GM12878 (cell line): ENCODE data around the gene PAIP2.

Experiments used
- CHD1 ChIP-seq: IDR thresholded peaks from 2 replicates; pipeline ENCODE4 v1.6.1; 2012; ENCODE audit warnings: low read depth, low read length, improper control_type of control experiment
- JUND ChIP-seq: IDR thresholded peaks from 2 replicates; pipeline ENCODE4 v1.6.1; 2012; ENCODE audit warnings: low read depth, mild to moderate bottlenecking, low read length, improper control_type of control experiment, moderate library complexity
- PAX8 ChIP-seq: fragments of 450-650 bp; IDR thresholded peaks from 2 replicates; pipeline ENCODE4 v1.6.1; 2017; ENCODE audit warnings: mild to moderate bottlenecking, moderate library complexity
- TAF1 ChIP-seq: IDR thresholded peaks from 2 replicates; pipeline ENCODE4 v1.6.1; 2011; ENCODE audit warnings: mild to moderate bottlenecking, low read depth, low read length, borderline replicate concordance
- TF ChIP-seq, protein P1 (sequence below): fragments of 150-350 bp; IDR thresholded peaks from 2 replicates; pipeline ENCODE4 v1.6.1; 2014; ENCODE audit warnings: mild to moderate bottlenecking, low read depth, low read length

DNA sequence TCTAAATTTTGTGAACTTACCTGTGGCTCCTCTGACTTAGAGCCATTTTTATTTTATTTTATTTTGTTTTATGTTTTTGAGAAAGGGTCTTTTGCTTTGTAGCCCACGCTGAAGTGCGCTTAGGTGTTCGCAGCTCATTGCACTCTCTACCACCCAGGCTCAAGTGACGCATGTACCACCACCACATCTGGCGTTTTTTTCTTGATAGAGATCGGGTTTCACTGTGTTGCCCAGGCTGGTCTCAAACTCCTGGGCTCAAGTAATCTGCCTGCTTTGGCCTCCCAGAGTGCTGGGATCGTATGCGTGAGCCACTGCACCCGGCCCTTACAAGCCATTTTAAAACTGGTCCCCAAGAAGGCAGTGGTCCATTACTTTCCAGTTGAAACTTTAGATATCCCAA lies 29.6 kb upstream of the PAIP2 start:
- TF ChIP-seq TAF1 (no peak), PAX8 (no peak), JUND (no peak), CHD1 (no peak)
- TF ChIP-seq, protein P1, sequence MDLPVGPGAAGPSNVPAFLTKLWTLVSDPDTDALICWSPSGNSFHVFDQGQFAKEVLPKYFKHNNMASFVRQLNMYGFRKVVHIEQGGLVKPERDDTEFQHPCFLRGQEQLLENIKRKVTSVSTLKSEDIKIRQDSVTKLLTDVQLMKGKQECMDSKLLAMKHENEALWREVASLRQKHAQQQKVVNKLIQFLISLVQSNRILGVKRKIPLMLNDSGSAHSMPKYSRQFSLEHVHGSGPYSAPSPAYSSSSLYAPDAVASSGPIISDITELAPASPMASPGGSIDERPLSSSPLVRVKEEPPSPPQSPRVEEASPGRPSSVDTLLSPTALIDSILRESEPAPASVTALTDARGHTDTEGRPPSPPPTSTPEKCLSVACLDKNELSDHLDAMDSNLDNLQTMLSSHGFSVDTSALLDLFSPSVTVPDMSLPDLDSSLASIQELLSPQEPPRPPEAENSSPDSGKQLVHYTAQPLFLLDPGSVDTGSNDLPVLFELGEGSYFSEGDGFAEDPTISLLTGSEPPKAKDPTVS: no peak
